Measurements from ENCODE around the gene CFAP20DC. TPM values are rescaled to one million over a fixed set of nuclear protein-coding genes. Genes with fewer than 3 reads are reported as not detected.

Gene CFAP20DC
- total and polyA plus RNA-seq, 2 of the 8 experiments (the other 6 are each of a cell fraction or from before 2014, with no cell fraction given), result 2.2 to 2.8 TPM

DNA sequence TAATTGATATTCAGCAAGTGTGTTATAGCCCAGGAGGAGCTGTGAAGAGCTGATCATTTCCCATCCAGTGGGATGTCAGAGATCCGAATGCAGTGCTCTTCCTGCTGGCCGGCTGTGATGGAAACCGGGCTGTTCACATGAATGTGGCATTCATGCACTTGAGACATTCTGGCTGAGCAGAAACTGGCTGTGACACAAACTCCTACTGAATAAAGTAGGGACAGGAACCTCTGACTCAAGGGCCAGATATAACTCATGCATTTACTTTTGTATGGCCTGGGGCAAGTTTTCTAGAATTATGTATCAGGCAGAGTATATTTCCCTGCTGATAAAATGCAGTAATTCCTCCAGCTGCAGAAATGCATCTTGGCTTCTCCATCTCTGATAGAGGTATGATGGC, 299.9 kb downstream of the CFAP20DC start:
- H3K23ac ChIP-seq (ENCODE audit: insufficient read length), result no peak overlapping the region
- H4K5ac ChIP-seq (ENCODE audit: insufficient read length, low read depth, low read length), result no peak overlapping the region
- H3K23me2 ChIP-seq (ENCODE audit: low read depth, low read length), result no peaks in the 10 kb centered on the region
- H4K91ac ChIP-seq (replicated peaks; ENCODE audit: insufficient read length, low read length), result no peak overlapping the region
- no peak overlapping the region for H2BK12ac ChIP-seq (ENCODE audit: low read depth, low read length)
- no peak overlapping the region for H3K4ac ChIP-seq (replicated peaks; ENCODE audit: insufficient read length, low read depth, low read length)
- 84% methylated on average over 3 of the region's 3 CpGs; no CpG with 5 or more reads in 1 of the 2 experiments for WGBS, 2 experiments (ENCODE audit: extremely low coverage in 1 of 2, insufficient coverage in 1 of 2, insufficient read length in 1 of 2, insufficient replicate concordance in 2 of 2, low coverage in 1 of 2, low lambda C conversion rate in 2 of 2, missing lambda C conversion rate in 1 of 2)
- no peak overlapping the region for H2AK5ac ChIP-seq (ENCODE audit: low read depth, low read length)
- no peaks in the 10 kb centered on the region for H3K9me3 ChIP-seq (ENCODE audit: insufficient read depth in 2 of 2, low read depth in 1 of 2, low read length in 1 of 2)
- ChIA-PET CTCF (ENCODE audit: partially characterized antibody) (interaction anchor here (0.8 kb wide), 1 partner anchor 46 kb away, joined by 3 read pairs; no protein-coding TSS in a partner anchor), POLR2A (ENCODE audit: partially characterized antibody) (no interaction called here)
- DNase-seq (ENCODE audit: low read depth in 1 of 2, low spot score in 2 of 2), result no peak
- no peaks in the 10 kb centered on the region for H3K79me2 ChIP-seq (ENCODE audit: control insufficient read depth in 1 of 2, insufficient read depth in 2 of 2, low read length in 2 of 2)
- no peak overlapping the region for H4K8ac ChIP-seq (ENCODE audit: extremely low read depth, insufficient read depth, low read length)
- H2BK120ac ChIP-seq (replicated peaks; ENCODE audit: low read depth, low read length), result no peak overlapping the region
- FAIRE-seq, result no peak
- H3K36me3 ChIP-seq (ENCODE audit: control insufficient read depth in 2 of 4, insufficient read depth in 4 of 4, low read length in 3 of 4), result no peaks in the 10 kb centered on the region
- no peak overlapping the region for H2BK20ac ChIP-seq (ENCODE audit: low read length)
- H3K56ac ChIP-seq (replicated peaks; ENCODE audit: insufficient read length, low read depth, low read length), result no peak overlapping the region
- H2BK15ac ChIP-seq (ENCODE audit: low read length), result no peak overlapping the region
- H2AFZ ChIP-seq (ENCODE audit: low read length), result no peak overlapping the region
- no peaks in the 10 kb centered on the region for H3K4me1 ChIP-seq (replicated peaks in 1 of 4; ENCODE audit: control insufficient read depth in 3 of 4, insufficient read depth in 4 of 4, low read length in 3 of 4)
- H4K20me1 ChIP-seq (replicated peaks in 1 of 2; ENCODE audit: control insufficient read depth in 1 of 2, insufficient read depth in 2 of 2, low read length in 2 of 2), result peaks cover 0 to 2% of the 10 kb centered on the region in 2 experiments
- H3K4me3 ChIP-seq (ENCODE audit: extremely low read depth in 1 of 4, insufficient read depth in 2 of 4, low read depth in 3 of 4, low read length in 4 of 4), result no peak overlapping the region
- H3K27me3 ChIP-seq (replicated peaks in 1 of 4; ENCODE audit: control insufficient read depth in 3 of 4, extremely low read depth in 1 of 4, insufficient read depth in 3 of 4, low read length in 3 of 4), result no peaks in the 10 kb centered on the region
- H3K18ac ChIP-seq (ENCODE audit: extremely low read depth, low read length), result no peak overlapping the region
- H3K27ac ChIP-seq (ENCODE audit: low read depth, low read length), result no peak overlapping the region
- H3K4me2 ChIP-seq (ENCODE audit: insufficient read depth in 1 of 2, low read depth in 2 of 2, low read length in 2 of 2), result no peak overlapping the region
- H3K9ac ChIP-seq (replicated peaks in 1 of 4; ENCODE audit: extremely low read depth in 1 of 4, low read depth in 3 of 4, low read length in 3 of 4), result peak overlapping the region in 1 of 4 experiments; percentile 8; a peak in 1 of 7 replicates
- no peak overlapping the region for H3K14ac ChIP-seq (ENCODE audit: insufficient read length)
- no peaks in the 10 kb centered on the region for H3K79me1 ChIP-seq (ENCODE audit: low read depth, low read length)
- H2BK5ac ChIP-seq (ENCODE audit: low read depth, low read length), result no peak overlapping the region
- no peak for TF ChIP-seq RBBP5 (IDR thresholded peaks at IDR 0.05; ENCODE audit: borderline replicate concordance, low read depth, low read length)
- no peak for TF ChIP-seq SP4 (IDR thresholded peaks at IDR 0.05; ENCODE audit: low read length)
- no peak for TF ChIP-seq SP1 (IDR thresholded peaks at IDR 0.05; ENCODE audit: low read depth, low read length)
- no peak for TF ChIP-seq KDM1A (IDR thresholded peaks at IDR 0.05; ENCODE audit: borderline replicate concordance, low read length)
- no peak for TF ChIP-seq PHF8 (conservative IDR thresholded peaks at IDR 0.05; ENCODE audit: low read depth, low read length)
- no peak for TF ChIP-seq EGR1 (IDR thresholded peaks at IDR 0.05; ENCODE audit: borderline replicate concordance, low read depth, low read length)
- no peak for TF ChIP-seq SRF (IDR thresholded peaks at IDR 0.05; ENCODE audit: low read depth, low read length)
- TF ChIP-seq POLR2AphosphoS5 (IDR thresholded peaks at IDR 0.05; ENCODE audit: low read depth, low read length), result no peak
- TF ChIP-seq SP2 (IDR thresholded peaks at IDR 0.05; ENCODE audit: low read length), result no peak
- no peak for TF ChIP-seq KDM5A (IDR thresholded peaks at IDR 0.05; ENCODE audit: low read length)
- no peak for TF ChIP-seq ZNF274 (IDR thresholded peaks at IDR 0.05; ENCODE audit: borderline replicate concordance, extremely low read depth, low read length)
- no peak for TF ChIP-seq ASH2L (IDR thresholded peaks at IDR 0.05; ENCODE audit: low read length)

All from H1 (cell line).